ENCODE results near the gene RRBP1.

Gene RRBP1

GRCh38 chr20:17681726-17682102 is 328 bp downstream of the RRBP1 start:
- DNase-seq: no peak

- DNase-seq: peak; percentile 47
These were observed 961 bp downstream of the RRBP1 start for GRCh38 chr20:17680836-17681725.

- DNase-seq: peak; percentile 73
These were observed 1.9 kb downstream of the RRBP1 start for GRCh38 chr20:17679941-17680835.

- DNase-seq: no peak
These were observed 3.2 kb downstream of the RRBP1 start for GRCh38 chr20:17678886-17679285.

- peak; percentile 10 for DNase-seq
These were observed 3.7 kb downstream of the RRBP1 start for GRCh38 chr20:17678295-17678694.

GRCh38 chr20:17676942-17677341 is 5.1 kb downstream of the RRBP1 start:
- DNase-seq: no peak

GRCh38 chr20:17676378-17676759 is 5.7 kb downstream of the RRBP1 start:
- DNase-seq: no peak

GRCh38 chr20:17675519-17676377 is 6.3 kb downstream of the RRBP1 start:
- DNase-seq: peak; percentile 33

- no peak for DNase-seq
These were observed 7.1 kb downstream of the RRBP1 start for GRCh38 chr20:17674722-17675518.

GRCh38 chr20:17673084-17673483 is 9.0 kb downstream of the RRBP1 start:
- DNase-seq: no peak

GRCh38 chr20:17671565-17671964 is 10.5 kb downstream of the RRBP1 start:
- DNase-seq: no peak

- no peak for DNase-seq
These were observed 11.0 kb downstream of the RRBP1 start for GRCh38 chr20:17671011-17671410.

GRCh38 chr20:17669306-17669931 is 12.6 kb downstream of the RRBP1 start:
- DNase-seq: no peak

- no peak for DNase-seq
These were observed 13.6 kb downstream of the RRBP1 start for GRCh38 chr20:17668432-17668831.

- no peak for DNase-seq
These were observed 14.6 kb downstream of the RRBP1 start for GRCh38 chr20:17667445-17667844.

- no peak for DNase-seq
These were observed 15.6 kb downstream of the RRBP1 start for GRCh38 chr20:17666481-17666880.

- no peak for DNase-seq
These were observed 16.3 kb downstream of the RRBP1 start for GRCh38 chr20:17665756-17666155.

- peak; percentile 12 for DNase-seq
These were observed 17.9 kb downstream of the RRBP1 start for GRCh38 chr20:17664025-17664633.

- no peak for DNase-seq
These were observed 18.6 kb downstream of the RRBP1 start for GRCh38 chr20:17663486-17663885.

- no peak for DNase-seq
These were observed 19.0 kb downstream of the RRBP1 start for GRCh38 chr20:17663040-17663399.

All from MV-4-11 (cell line).